HepG2 (cell line): ENCODE measurements around the gene MYL11. TPM values are rescaled to one million over a fixed set of nuclear protein-coding genes. Genes with fewer than 3 reads are reported as not detected.

Source experiments
- FOSL2 ChIP-seq: sonication (generic); formaldehyde crosslinking; IDR thresholded peaks from 2 replicates; pipeline ENCODE4 v1.4.0; 2020; ENCODE audit warnings: missing genetic modification reagents
- GATA4 ChIP-seq: sonication (generic); IDR thresholded peaks from 2 replicates; pipeline ENCODE4 v1.6.1; 2016; ENCODE audit warnings: antibody characterized with exemption, low read depth, borderline replicate concordance
- GFI1 ChIP-seq: sonication (generic); formaldehyde crosslinking; IDR thresholded peaks from 2 replicates; pipeline ENCODE4 v1.5.0; 2020; ENCODE audit warnings: missing genetic modification reagents, mild to moderate bottlenecking, borderline replicate concordance
- HMG20A ChIP-seq: IDR thresholded peaks from 2 replicates; pipeline ENCODE4 v1.6.1; 2016; ENCODE audit warnings: borderline replicate concordance
- HMG20B ChIP-seq: conservative IDR thresholded peaks from 2 replicates; pipeline ENCODE4 v1.6.1; 2016; ENCODE audit warnings: missing genetic modification reagents, missing compliant biosample characterization
- HNRNPL ChIP-seq: fragments of 200-400 bp; formaldehyde crosslinking; IDR thresholded peaks from 2 replicates; pipeline ENCODE4 v1.6.1; 2017; ENCODE audit warnings: mild to moderate bottlenecking, low read depth, low read length
- HOMEZ ChIP-seq: IDR thresholded peaks from 2 replicates; pipeline ENCODE4 v1.6.1; 2016; ENCODE audit warnings: low read depth
- KDM5A ChIP-seq: fragments of 200-600 bp; sonication (generic); IDR thresholded peaks from 2 replicates; pipeline ENCODE4 v1.7.0; 2018; ENCODE audit warnings: antibody characterized with exemption, mild to moderate bottlenecking, low read length, borderline replicate concordance
- KDM5B ChIP-seq: sonication (generic); formaldehyde crosslinking; IDR thresholded peaks from 2 replicates; pipeline ENCODE4 v1.4.0; 2020; ENCODE audit warnings: missing genetic modification reagents, mild to moderate bottlenecking, borderline replicate concordance
- MEF2D ChIP-seq: sonication (generic); formaldehyde crosslinking; IDR thresholded peaks from 2 replicates; pipeline ENCODE4 v1.5.1; 2020; ENCODE audit warnings: mild to moderate bottlenecking, missing genetic modification reagents
- MTA3 ChIP-seq: sonication (generic); formaldehyde crosslinking; IDR thresholded peaks from 2 replicates; pipeline ENCODE4 v1.4.0; 2020; ENCODE audit warnings: missing genetic modification reagents
- MYC ChIP-seq: sonication (generic); formaldehyde crosslinking; IDR thresholded peaks from 2 replicates; pipeline ENCODE4 v1.9.0; 2021; ENCODE audit warnings: missing genetic modification reagents, borderline replicate concordance
- NCOA1 ChIP-seq: sonication (generic); formaldehyde crosslinking; IDR thresholded peaks from 2 replicates; pipeline ENCODE4 v1.9.0; 2021; ENCODE audit warnings: missing genetic modification reagents
- NFYC ChIP-seq: IDR thresholded peaks from 2 replicates; pipeline ENCODE4 v1.6.1; 2016; ENCODE audit warnings: missing genetic modification reagents, missing compliant biosample characterization
- NONO ChIP-seq, 2 experiments: fragments of 450-650 bp in 1 of 2; sonication (generic) in 1 of 2; formaldehyde crosslinking in 1 of 2; IDR thresholded peaks in 1 of 2; conservative IDR thresholded peaks in 1 of 2; 2 replicates each; pipeline versions ENCODE4 v1.6.1 to v1.8.0; 2017 to 2022; ENCODE audit warnings: mild to moderate bottlenecking in 1 of 2, missing genetic modification reagents in 1 of 2, moderate library complexity in 1 of 2
- SALL1 ChIP-seq: sonication (generic); formaldehyde crosslinking; IDR thresholded peaks from 2 replicates; pipeline ENCODE4 v1.8.0; 2022; ENCODE audit warnings: mild to moderate bottlenecking, missing genetic modification reagents
- SNAPC5 ChIP-seq: sonication (generic); formaldehyde crosslinking; IDR thresholded peaks from 2 replicates; pipeline ENCODE4 v1.8.1; 2023; ENCODE audit warnings: mild to moderate bottlenecking, missing genetic modification reagents, borderline replicate concordance
- TCF7L2 ChIP-seq: IDR thresholded peaks from 2 replicates; pipeline ENCODE4 v1.6.1; 2011; ENCODE audit warnings: mild to moderate bottlenecking, low read depth, low read length, moderate library complexity
- ZBTB21 ChIP-seq: sonication (generic); formaldehyde crosslinking; IDR thresholded peaks from 2 replicates; pipeline ENCODE4 v1.4.0; 2020; ENCODE audit warnings: missing genetic modification reagents
- ZBTB3 ChIP-seq: sonication (generic); formaldehyde crosslinking; IDR thresholded peaks from 2 replicates; pipeline ENCODE4 v1.4.0; 2020; ENCODE audit warnings: low read depth, mild to moderate bottlenecking, moderate library complexity, missing genetic modification reagents, borderline replicate concordance
- ZFP37 ChIP-seq: sonication (generic); formaldehyde crosslinking; IDR thresholded peaks from 2 replicates; pipeline ENCODE4 v1.4.0; 2020; ENCODE audit warnings: missing genetic modification reagents, borderline replicate concordance
- ZNF572 ChIP-seq: sonication (generic); formaldehyde crosslinking; IDR thresholded peaks from 2 replicates; pipeline ENCODE4 v1.5.1; 2020; ENCODE audit warnings: mild to moderate bottlenecking, missing genetic modification reagents
- ZNF776 ChIP-seq: sonication (generic); formaldehyde crosslinking; IDR thresholded peaks from 2 replicates; pipeline ENCODE4 v1.4.0; 2020; ENCODE audit warnings: mild to moderate bottlenecking, missing genetic modification reagents
- ZNF781 ChIP-seq: sonication (generic); formaldehyde crosslinking; IDR thresholded peaks from 2 replicates; pipeline ENCODE4 v1.5.1; 2020; ENCODE audit warnings: borderline replicate concordance, mild to moderate bottlenecking, missing genetic modification reagents; ENCODE audit errors: not compliant biosample characterization
- ZSCAN9 ChIP-seq: IDR thresholded peaks from 2 replicates; pipeline ENCODE4 v1.6.1; 2016; ENCODE audit warnings: borderline replicate concordance
- polyA plus RNA-seq, 8 experiments: library from polyadenylated mRNA; depleted of rRNA in 3 of 8; stranded (reverse) in 7 of 8; unstranded in 1 of 8; fragments of >200 nt; fragmentation: Illumina TruSeq in 4 of 8; extraction: Trizol in 4 of 8; gene quantifications; 2 replicates each; pipeline versions ENCODE4 v1.2.1 to v1.2.3, GENCODE V29; 2011 to 2016; ENCODE audit warnings: low read depth in 4 of 8, missing spikeins in 1 of 8, mixed read lengths in 1 of 8; ENCODE audit not compliant: insufficient read depth in 1 of 8
- total RNA-seq, 5 experiments: library from RNA; depleted of rRNA; stranded (reverse); fragments of >200 nt; fragmentation: Illumina TruSeq; extraction: Trizol; gene quantifications; 2 replicates each; pipeline ENCODE4 v1.2.3, GENCODE V29; 2016; ENCODE audit warnings: low read depth in 1 of 5
- TF ChIP-seq, protein P1 (sequence below): IDR thresholded peaks from 2 replicates; pipeline ENCODE4 v1.6.1; 2016; ENCODE audit warnings: missing genetic modification reagents, missing compliant biosample characterization
- TF ChIP-seq, protein P2 (sequence below): sonication (generic); formaldehyde crosslinking; IDR thresholded peaks from 2 replicates; pipeline ENCODE4 v1.8.1; 2022; ENCODE audit warnings: mild to moderate bottlenecking, missing genetic modification reagents

The MYL11 gene
- total and polyA plus RNA-seq, 2 of the 13 experiments (the other 11 are each of a cell fraction or from before 2014, with no cell fraction given): not detected

DNA sequence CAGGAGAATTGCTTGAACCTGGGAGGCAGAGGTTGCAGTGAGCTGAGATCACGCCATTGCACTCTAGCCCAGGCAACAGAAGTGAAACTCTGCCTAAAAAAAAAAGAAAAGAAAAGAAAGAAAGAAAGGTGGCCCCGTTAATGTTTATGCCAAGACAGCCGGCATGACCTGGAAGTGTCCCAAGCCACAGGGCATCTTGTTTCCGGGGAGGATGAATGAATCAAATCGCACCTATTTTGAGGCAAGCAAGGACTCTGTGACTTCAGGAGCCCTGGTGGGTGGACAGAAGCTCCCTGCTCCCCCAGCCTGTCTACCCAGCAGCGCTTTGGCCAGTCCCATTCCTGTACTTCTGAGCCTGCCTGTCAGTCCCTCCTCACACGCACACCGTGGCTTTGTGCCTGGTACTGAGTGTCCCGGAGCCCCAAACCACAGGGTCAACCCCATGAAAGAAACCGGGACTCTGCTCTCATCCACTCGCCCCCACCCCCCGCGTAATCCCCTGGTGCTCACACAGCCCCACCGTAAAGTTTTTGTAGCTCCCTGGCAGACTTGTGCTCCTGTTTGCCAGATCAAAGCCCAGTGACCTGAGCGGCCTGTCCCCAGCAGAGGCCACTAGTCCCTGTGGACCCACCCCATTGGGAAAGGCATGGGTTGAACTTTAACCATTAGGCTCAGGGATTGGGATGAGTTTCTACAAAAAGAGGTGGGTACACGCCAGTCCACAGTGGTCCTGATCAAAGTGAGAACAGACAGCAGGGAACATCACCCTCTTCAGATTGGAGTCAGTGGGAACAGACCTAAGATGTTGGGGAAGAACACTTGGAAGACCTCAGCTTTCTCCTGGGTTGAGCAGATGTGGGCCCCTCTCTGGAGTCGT lies 38.8 kb upstream of the MYL11 start (continued):
- TF ChIP-seq MTA3 (CRISPR knock-in tag) (no peak), KDM5A (peak; percentile 5; the same call in 1 of the 2 replicates), KDM5B (CRISPR knock-in tag) (peak; percentile 38), SNAPC5 (no peak), HNRNPL (peak; percentile 72; the same call in 1 of the 2 replicates), HMG20A (CRISPR knock-in tag) (no peak; the same call in 1 of the 2 replicates), NONO (IDR thresholded peaks at IDR 0.05) (no peak), NONO (CRISPR knock-in tag; conservative IDR thresholded peaks at IDR 0.05) (peak; percentile 91), MEF2D (CRISPR knock-in tag) (peak; percentile 92), ZNF776 (CRISPR knock-in tag) (no peak), SALL1 (CRISPR knock-in tag) (peak; percentile 83), FOSL2 (peak; percentile 28; the same call in 1 of the 2 replicates), ZNF572 (CRISPR knock-in tag) (no peak; the same call in 1 of the 2 replicates), ZBTB21 (CRISPR knock-in tag) (0 out of 2 replicates have a peak, but pooled peaks have one; percentile 25), MYC (CRISPR knock-in tag) (peak; percentile 91), ZSCAN9 (CRISPR knock-in tag) (peak; percentile 81; the same call in 1 of the 2 replicates), NFYC (CRISPR knock-in tag) (peak; percentile 28; the same call in 1 of the 2 replicates), NCOA1 (CRISPR knock-in tag) (peak; percentile 63; the same call in 1 of the 2 replicates), GFI1 (peak; percentile 85), ZBTB3 (no peak), ZFP37 (peak; percentile 62), GATA4 (peak; percentile 72; the same call in 1 of the 2 replicates), HMG20B (CRISPR knock-in tag) (no peak), TCF7L2 (peak; percentile 53; the same call in 1 of the 2 replicates), ZNF781 (CRISPR knock-in tag) (peak; percentile 71), HOMEZ (CRISPR knock-in tag) (peak; percentile 76)
- TF ChIP-seq, protein P1, sequence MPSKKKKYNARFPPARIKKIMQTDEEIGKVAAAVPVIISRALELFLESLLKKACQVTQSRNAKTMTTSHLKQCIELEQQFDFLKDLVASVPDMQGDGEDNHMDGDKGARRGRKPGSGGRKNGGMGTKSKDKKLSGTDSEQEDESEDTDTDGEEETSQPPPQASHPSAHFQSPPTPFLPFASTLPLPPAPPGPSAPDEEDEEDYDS (CRISPR knock-in tag): peak; percentile 99
- TF ChIP-seq, protein P2, sequence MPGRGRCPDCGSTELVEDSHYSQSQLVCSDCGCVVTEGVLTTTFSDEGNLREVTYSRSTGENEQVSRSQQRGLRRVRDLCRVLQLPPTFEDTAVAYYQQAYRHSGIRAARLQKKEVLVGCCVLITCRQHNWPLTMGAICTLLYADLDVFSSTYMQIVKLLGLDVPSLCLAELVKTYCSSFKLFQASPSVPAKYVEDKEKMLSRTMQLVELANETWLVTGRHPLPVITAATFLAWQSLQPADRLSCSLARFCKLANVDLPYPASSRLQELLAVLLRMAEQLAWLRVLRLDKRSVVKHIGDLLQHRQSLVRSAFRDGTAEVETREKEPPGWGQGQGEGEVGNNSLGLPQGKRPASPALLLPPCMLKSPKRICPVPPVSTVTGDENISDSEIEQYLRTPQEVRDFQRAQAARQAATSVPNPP: peak; percentile 42; the same call in 1 of the 2 replicates
